Mammary epithelial cell (primary cell): ENCODE measurements around the gene TRAPPC3L.
"Not testable (repeated sequence)": the region's sequence is repeated elsewhere in the genome, so short reads cannot be mapped to it uniquely, and the experiment has no call there.

Experiments used
- CTCF ChIP-seq, 2 donors: IDR thresholded peaks in 1 of 2; conservative IDR thresholded peaks in 1 of 2; 2 replicates each; pipeline ENCODE4 v1.5.1; 2011 to 2012; ENCODE audit warnings: inconsistent platforms in 2 of 2, low read length in 2 of 2, mild to moderate bottlenecking in 2 of 2, control low read depth in 1 of 2, low read depth in 1 of 2; ENCODE audit not compliant: insufficient read depth in 1 of 2; ENCODE audit errors: extremely low read depth in 1 of 2
- EZH2 ChIP-seq: IDR thresholded peaks from 2 replicates; pipeline ENCODE4 v1.6.1; 2012; ENCODE audit warnings: low read length, inconsistent platforms, borderline replicate concordance

GRCh38 chr6:116495161-116495560, 50.3 kb downstream of the TRAPPC3L start:
- not testable (repeated sequence) for TF ChIP-seq CTCF (conservative IDR thresholded peaks at IDR 0.05 in 1 of 2, IDR thresholded peaks at IDR 0.05 in 1 of 2; ENCODE audit: extremely low read depth in 1 of 2, insufficient read depth in 1 of 2, low read depth in 1 of 2, low read length in 2 of 2); EZH2
